MCF 10A (cell line): ENCODE measurements around the gene TAS1R3. TPM values are rescaled to one million over a fixed set of nuclear protein-coding genes. Genes with fewer than 3 reads are reported as not detected.

Experiments used
- BruUV-seq: library from RNA; stranded (reverse); fragments of 400-500 nt; replicated peaks from 2 replicates; lab custom pipeline; 2021; lab: Mats Ljungman, UMichigan
- CTCF ChIA-PET: fragments of 300-600 bp; sonication (Branson Sonifier 250); formaldehyde crosslinking; extraction: SDS; loops from one replicate; lab custom pipeline; 2021; ENCODE audit warnings: antibody characterized with exemption, inconsistent platforms; lab: Yijun Ruan, JAX
- POLR2A ChIA-PET: fragments of 300-600, 350-650 bp; sonication (Branson Sonifier 250); formaldehyde crosslinking; extraction: SDS; loops from one replicate; lab custom pipeline; 2020; ENCODE audit warnings: antibody characterized with exemption, inconsistent platforms; lab: Yijun Ruan, JAX
- DNase-seq: peaks from one replicate; pipeline ENCODE4 v3.0.0-alpha.2; 2018; ENCODE audit not compliant: unreplicated experiment
- H3K27ac Mint-ChIP-seq: one replicate; pipeline ENCODE4 v1.8.0; 2022; ENCODE audit warnings: mild to moderate bottlenecking, low read depth, mixed read lengths; ENCODE audit not compliant: unreplicated experiment
- H3K27me3 Mint-ChIP-seq: one replicate; pipeline ENCODE4 v1.8.0; 2022; ENCODE audit warnings: mixed read lengths; ENCODE audit not compliant: insufficient read depth, unreplicated experiment
- H3K36me3 Mint-ChIP-seq: one replicate; pipeline ENCODE4 v1.8.0; 2022; ENCODE audit warnings: mild to moderate bottlenecking, moderate library complexity, mixed read lengths; ENCODE audit not compliant: insufficient read depth, unreplicated experiment
- H3K4me1 Mint-ChIP-seq: one replicate; pipeline ENCODE4 v1.8.0; 2022; ENCODE audit warnings: mixed read lengths; ENCODE audit not compliant: insufficient read depth, unreplicated experiment
- H3K4me3 Mint-ChIP-seq: one replicate; pipeline ENCODE4 v1.8.0; 2022; ENCODE audit warnings: mild to moderate bottlenecking, moderate library complexity, mixed read lengths; ENCODE audit not compliant: unreplicated experiment
- H3K9me3 Mint-ChIP-seq: one replicate; pipeline ENCODE4 v1.8.0; 2022; ENCODE audit warnings: mixed read lengths; ENCODE audit not compliant: unreplicated experiment
- intact Hi-C: fragments of 100-400 bp; cut with micrococcal nuclease; formaldehyde crosslinking; loops from 2 replicates; pipeline ENCODE4 v1.14.1; 2022
- microRNA-seq: library from miRNA; unstranded; fragments of <30 nt; microRNA quantifications from one replicate; pipeline ENCODE4 v1.2.0, GENCODE V29; 2022
- total RNA-seq: library from RNA; stranded (reverse); gene quantifications from 2 replicates; pipeline ENCODE4 v1.2.3, GENCODE V29; 2022
- TF ChIP-seq, protein P1 (sequence below): fragments of 200-600 bp; IDR thresholded peaks from one replicate; pipeline ENCODE4 v1.8.0; 2022; ENCODE audit warnings: antibody characterized with exemption, mild to moderate bottlenecking; ENCODE audit not compliant: unreplicated experiment

TAS1R3 gene
- total RNA-seq, 1 experiment from 2014 or later, result not detected

GRCh38 chr1:1377540-1378205 is 46.6 kb downstream of the TAS1R3 start:
- Mint-ChIP-seq H3K9me3 (no peaks in the 10 kb centered on the region), H3K4me1 (peaks cover 9% of the 10 kb centered on the region), H3K27ac (no peak overlapping the region), H3K27me3 (no peaks in the 10 kb centered on the region), H3K36me3 (peaks cover 17% of the 10 kb centered on the region), H3K4me3 (no peak overlapping the region)
- TF ChIP-seq, protein P1, sequence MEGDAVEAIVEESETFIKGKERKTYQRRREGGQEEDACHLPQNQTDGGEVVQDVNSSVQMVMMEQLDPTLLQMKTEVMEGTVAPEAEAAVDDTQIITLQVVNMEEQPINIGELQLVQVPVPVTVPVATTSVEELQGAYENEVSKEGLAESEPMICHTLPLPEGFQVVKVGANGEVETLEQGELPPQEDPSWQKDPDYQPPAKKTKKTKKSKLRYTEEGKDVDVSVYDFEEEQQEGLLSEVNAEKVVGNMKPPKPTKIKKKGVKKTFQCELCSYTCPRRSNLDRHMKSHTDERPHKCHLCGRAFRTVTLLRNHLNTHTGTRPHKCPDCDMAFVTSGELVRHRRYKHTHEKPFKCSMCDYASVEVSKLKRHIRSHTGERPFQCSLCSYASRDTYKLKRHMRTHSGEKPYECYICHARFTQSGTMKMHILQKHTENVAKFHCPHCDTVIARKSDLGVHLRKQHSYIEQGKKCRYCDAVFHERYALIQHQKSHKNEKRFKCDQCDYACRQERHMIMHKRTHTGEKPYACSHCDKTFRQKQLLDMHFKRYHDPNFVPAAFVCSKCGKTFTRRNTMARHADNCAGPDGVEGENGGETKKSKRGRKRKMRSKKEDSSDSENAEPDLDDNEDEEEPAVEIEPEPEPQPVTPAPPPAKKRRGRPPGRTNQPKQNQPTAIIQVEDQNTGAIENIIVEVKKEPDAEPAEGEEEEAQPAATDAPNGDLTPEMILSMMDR, result no peak
- POLR2A ChIA-PET, result interaction anchor here (1.4 to 1.8 kb wide), 2 partner anchors 22 to 127 kb away, joined by 3 to 5 read pairs; partner anchors contain the start of gene CCNL2
- CTCF ChIA-PET, result interaction anchor here (0.6 to 1.5 kb wide), 5 partner anchors 9 to 418 kb away, joined by 3 to 5 read pairs (median 4); no protein-coding TSS in a partner anchor
- no TSS peak for BruUV-seq
- intact Hi-C loops, result loop anchor here (10.0 kb wide), 1 partner anchor 127 kb away; no protein-coding TSS in a partner anchor
- DNase-seq, result no peak

- Mint-ChIP-seq H3K27ac (no peak overlapping the region), H3K4me1 (peaks cover 9% of the 10 kb centered on the region), H3K9me3 (no peaks in the 10 kb centered on the region), H3K36me3 (peaks cover 10% of the 10 kb centered on the region), H3K27me3 (no peaks in the 10 kb centered on the region), H3K4me3 (no peak overlapping the region)
- intact Hi-C loops, result no loop called here
- TF ChIP-seq, protein P1, result no peak
- BruUV-seq, result no TSS peak
- ChIA-PET POLR2A (no interaction called here), CTCF (no interaction called here)
- DNase-seq, result no peak
Measured at GRCh38 chr1:1380860-1381259, 49.8 kb downstream of the TAS1R3 start.

GRCh38 chr1:1381294-1381693 is 50.2 kb downstream of the TAS1R3 start:
- no TSS peak for BruUV-seq
- no peak for DNase-seq
- intact Hi-C loops, result no loop called here
- ChIA-PET POLR2A (no interaction called here), CTCF (no interaction called here)
- TF ChIP-seq, protein P1, result no peak
- peaks cover 15% of the 10 kb centered on the region for H3K36me3 Mint-ChIP-seq
- H3K4me1 Mint-ChIP-seq, result peaks cover 9% of the 10 kb centered on the region
- no peak overlapping the region for H3K27ac Mint-ChIP-seq
- H3K4me3 Mint-ChIP-seq, result no peak overlapping the region
- no peaks in the 10 kb centered on the region for H3K27me3 Mint-ChIP-seq
- no peaks in the 10 kb centered on the region for H3K9me3 Mint-ChIP-seq

Small RNA genes lying within 50 kb of the gene (microRNA-seq; reads per million reads assigned to microRNA genes)
- gene MIR6726 (4.9 reads per million, percentile 35 among the genes with 10 or more reads in this experiment), gene MIR6727 (0.53 reads per million), gene MIR6808 (1.3 reads per million, percentile 3 among the genes with 10 or more reads in this experiment)

Other genes with a start within 250 kb of the TAS1R3 start
- 15.7 and 18.6 TPM in 2 replicates for gene C1orf159, start 215.2 kb upstream of the TAS1R3 start, total RNA-seq
- gene TTLL10, start 157.4 kb upstream of the TAS1R3 start, total RNA-seq, result not detected in 2 replicates
- not detected in 2 replicates for gene TNFRSF18, start 124.7 kb upstream of the TAS1R3 start, total RNA-seq
- gene TNFRSF4, start 117.1 kb upstream of the TAS1R3 start, total RNA-seq, result not detected in 2 replicates
- 122 and 127 TPM in 2 replicates for gene SDF4, start 99.3 kb upstream of the TAS1R3 start, total RNA-seq
- 24.6 and 31.5 TPM in 2 replicates for gene B3GALT6, start 99.0 kb upstream of the TAS1R3 start, total RNA-seq
- gene C1QTNF12, start 84.6 kb upstream of the TAS1R3 start, total RNA-seq, result 1.5 and 3.3 TPM in 2 replicates
- gene UBE2J2, start 57.4 kb upstream of the TAS1R3 start, total RNA-seq, result 62.1 and 70.5 TPM in 2 replicates
- 1.8 and 2.2 TPM in 2 replicates for gene SCNN1D, start 50.8 kb upstream of the TAS1R3 start, total RNA-seq
- gene ACAP3, start 23.4 kb upstream of the TAS1R3 start, total RNA-seq, result 31.5 and 33.5 TPM in 2 replicates
- gene PUSL1, start 22.7 kb upstream of the TAS1R3 start, total RNA-seq, result 15.9 and 27.4 TPM in 2 replicates
- 122 and 129 TPM in 2 replicates for gene INTS11, start 6.6 kb upstream of the TAS1R3 start, total RNA-seq
- gene CPTP, start 6.5 kb upstream of the TAS1R3 start, total RNA-seq, result 19.3 and 21.0 TPM in 2 replicates
- 96.2 and 113 TPM in 2 replicates for gene DVL1, start 18.1 kb downstream of the TAS1R3 start, total RNA-seq
- gene MXRA8, start 27.3 kb downstream of the TAS1R3 start, total RNA-seq, result not detected in 2 replicates
- gene AURKAIP1, start 43.9 kb downstream of the TAS1R3 start, total RNA-seq, result 120 and 148 TPM in 2 replicates
- gene CCNL2, start 68.1 kb downstream of the TAS1R3 start, total RNA-seq, result 230 and 248 TPM in 2 replicates
- gene MRPL20, start 76.0 kb downstream of the TAS1R3 start, total RNA-seq, result 131 and 137 TPM in 2 replicates
- gene ANKRD65, start 90.0 kb downstream of the TAS1R3 start, total RNA-seq, result 0.86 and 1.4 TPM in 2 replicates
- 0.37 and 0.54 TPM in 2 replicates for gene VWA1, start 104.4 kb downstream of the TAS1R3 start, total RNA-seq
- 0.27 and 2.0 TPM in 2 replicates for gene ATAD3C, start 118.4 kb downstream of the TAS1R3 start, total RNA-seq
- gene ATAD3B, start 140.5 kb downstream of the TAS1R3 start, total RNA-seq, result 42.2 and 46.9 TPM in 2 replicates
- gene ATAD3A, start 180.9 kb downstream of the TAS1R3 start, total RNA-seq, result 43.1 and 63.2 TPM in 2 replicates
- 3.6 and 5.5 TPM in 2 replicates for gene TMEM240, start 209.3 kb downstream of the TAS1R3 start, total RNA-seq
- gene SSU72, start 243.6 kb downstream of the TAS1R3 start, total RNA-seq, result 97.4 and 104 TPM in 2 replicates